GM23248 (cell line): ENCODE data around the gene GOLIM4. TPM values are rescaled to one million over a fixed set of nuclear protein-coding genes. Genes with fewer than 3 reads are reported as not detected.

Experiments
- DNase-seq: peaks from one replicate; pipeline ENCODE4 v3.0.0-alpha.2; 2015
- H2AFZ ChIP-seq: fragments of 200-600 bp; sonication (generic); 2 replicates; pipeline ENCODE4 v1.6.1; 2016; ENCODE audit warnings: antibody characterized with exemption
- H3F3A ChIP-seq: fragments of 200-600 bp; sonication (generic); 2 replicates; pipeline ENCODE4 v1.6.1; 2016; ENCODE audit warnings: mild to moderate bottlenecking, antibody characterized with exemption, mixed run types; ENCODE audit not compliant: insufficient read depth
- H3K27ac ChIP-seq: fragments of 200-600 bp; sonication (generic); 2 replicates; pipeline ENCODE4 v1.5.1; 2016; ENCODE audit warnings: mild to moderate bottlenecking
- H3K27me3 ChIP-seq: fragments of 200-600 bp; sonication (generic); replicated peaks from 2 replicates; pipeline ENCODE4 v1.6.1; 2016; ENCODE audit warnings: mild to moderate bottlenecking; ENCODE audit not compliant: insufficient read depth
- H3K36me3 ChIP-seq: fragments of 200-600 bp; sonication (generic); 2 replicates; pipeline ENCODE4 v1.6.1; 2016; ENCODE audit warnings: low read depth, mild to moderate bottlenecking
- H3K4me1 ChIP-seq: fragments of 200-600 bp; sonication (generic); 2 replicates; pipeline ENCODE4 v1.6.1; 2016; ENCODE audit warnings: mild to moderate bottlenecking; ENCODE audit not compliant: insufficient read depth
- H3K4me2 ChIP-seq: fragments of 200-600 bp; sonication (generic); one replicate; pipeline ENCODE4 v1.6.1; 2016; ENCODE audit warnings: mild to moderate bottlenecking; ENCODE audit not compliant: unreplicated experiment
- H3K4me3 ChIP-seq: fragments of 200-600 bp; sonication (generic); 2 replicates; pipeline ENCODE4 v1.5.1; 2016; ENCODE audit warnings: mild to moderate bottlenecking
- H3K79me2 ChIP-seq: fragments of 200-600 bp; sonication (generic); 2 replicates; pipeline ENCODE4 v1.6.1; 2016; ENCODE audit warnings: mild to moderate bottlenecking; ENCODE audit not compliant: insufficient read depth
- H3K9ac ChIP-seq: fragments of 200-600 bp; sonication (generic); 2 replicates; pipeline ENCODE4 v1.6.1; 2016; ENCODE audit warnings: mild to moderate bottlenecking
- H3K9me2 ChIP-seq: fragments of 200-600 bp; sonication (generic); 2 replicates; pipeline ENCODE4 v1.6.1; 2016; ENCODE audit warnings: mixed run types, mild to moderate bottlenecking, moderate library complexity; ENCODE audit not compliant: insufficient read depth
- H3K9me3 ChIP-seq: fragments of 200-600 bp; sonication (generic); one replicate; pipeline ENCODE4 v1.6.1; 2017; ENCODE audit warnings: low read depth
- H4K20me1 ChIP-seq: fragments of 200-600 bp; sonication (generic); 2 replicates; pipeline ENCODE4 v1.6.0; 2016; ENCODE audit not compliant: insufficient read depth
- EZH2 ChIP-seq: fragments of 200-600 bp; sonication (generic); IDR thresholded peaks from 2 replicates; pipeline ENCODE4 v1.6.1; 2018; ENCODE audit warnings: antibody characterized with exemption, mild to moderate bottlenecking; ENCODE audit not compliant: insufficient read depth, poor library complexity, severe bottlenecking
- EZH2phosphoT487 ChIP-seq: fragments of 200-600 bp; sonication (generic); IDR thresholded peaks from 2 replicates; pipeline ENCODE4 v1.6.1; 2018; ENCODE audit warnings: antibody characterized with exemption, moderate library complexity, mild to moderate bottlenecking, low read depth; ENCODE audit not compliant: insufficient read depth
- WGBS, 2 experiments: methylation state at CpG; one replicate each; pipeline ENCODE4 v1.1.6; 2015 to 2017; ENCODE audit warnings: low lambda C conversion rate in 2 of 2, low coverage in 1 of 2; ENCODE audit errors: missing lambda C conversion rate in 2 of 2; 5-methylcytosine and 5-hydroxymethylcytosine counted together
- in situ Hi-C: fragments of 300-500 bp; cut with MboI; formaldehyde crosslinking; loops from 2 replicates; pipeline ENCODE4 v1.15.0; 2020
- polyA plus RNA-seq: library from polyadenylated mRNA; unstranded; fragments of >200 nt; fragmentation: Nextera tagmentation; extraction: Ambion mirVana; gene quantifications from 2 replicates; pipeline ENCODE4 v1.2.1, GENCODE V29; 2016
- total RNA-seq: library from RNA; depleted of rRNA; stranded (reverse); fragments of >200 nt; shearing (Covaris generic); gene quantifications from 2 replicates; pipeline ENCODE4 v1.2.3, GENCODE V29; 2014

Gene GOLIM4
- total and polyA plus RNA-seq, 2 experiments from 2014 or later: 66.8 to 84.4 TPM

GRCh38 chr3:167996514-167996913 lies 99.2 kb downstream of the GOLIM4 start:
- Histone ChIP-seq H3K4me2 (no peak overlapping the region), H3K4me3 (no peak overlapping the region), H3K79me2 (no peaks in the 10 kb centered on the region), H3F3A (no peaks in the 10 kb centered on the region), H3K9me3 (no peaks in the 10 kb centered on the region), H4K20me1 (no peaks in the 10 kb centered on the region), H3K27me3 (peaks cover 10% of the 10 kb centered on the region; the same call in 1 of the 2 replicates), H2AFZ (no peak overlapping the region), H3K9ac (no peak overlapping the region), H3K27ac (no peak overlapping the region), H3K9me2 (no peaks in the 10 kb centered on the region), H3K4me1 (no peaks in the 10 kb centered on the region), H3K36me3 (no peaks in the 10 kb centered on the region)
- in situ Hi-C loops: no loop called here
- 54 to 64% methylated on average over 4 of the region's 4 CpGs for WGBS, 2 experiments
- no peak for DNase-seq
- no peak for TF ChIP-seq EZH2phosphoT487
- no peak for TF ChIP-seq EZH2

- Histone ChIP-seq H3K27me3 (peaks cover 12% of the 10 kb centered on the region), H3K9me3 (no peaks in the 10 kb centered on the region), H2AFZ (no peak overlapping the region), H3K4me1 (no peaks in the 10 kb centered on the region), H3K4me3 (no peak overlapping the region), H3K79me2 (no peaks in the 10 kb centered on the region), H3K36me3 (no peaks in the 10 kb centered on the region), H3K9ac (no peak overlapping the region), H4K20me1 (no peaks in the 10 kb centered on the region), H3K27ac (no peak overlapping the region), H3F3A (no peaks in the 10 kb centered on the region), H3K9me2 (no peaks in the 10 kb centered on the region), H3K4me2 (no peak overlapping the region)
- no peak for TF ChIP-seq EZH2phosphoT487
- TF ChIP-seq EZH2: no peak
- no peak for DNase-seq
- in situ Hi-C loops: no loop called here
- WGBS, 2 experiments: 52 to 54% methylated on average over 1 of the region's 1 CpG
Measured at GRCh38 chr3:167992381-167992780, 103.3 kb downstream of the GOLIM4 start.

GRCh38 chr3:167991213-167991612 lies 104.5 kb downstream of the GOLIM4 start:
- no peaks in the 10 kb centered on the region for H4K20me1 ChIP-seq
- no peak overlapping the region for H2AFZ ChIP-seq
- H3K4me1 ChIP-seq: no peaks in the 10 kb centered on the region
- no peaks in the 10 kb centered on the region for H3K9me2 ChIP-seq
- H3F3A ChIP-seq: no peaks in the 10 kb centered on the region
- peaks cover 12% of the 10 kb centered on the region for H3K27me3 ChIP-seq
- no peak overlapping the region for H3K4me3 ChIP-seq
- H3K9ac ChIP-seq: no peak overlapping the region
- DNase-seq: no peak
- no peak for TF ChIP-seq EZH2
- no peak for TF ChIP-seq EZH2phosphoT487
- no peaks in the 10 kb centered on the region for H3K36me3 ChIP-seq
- H3K9me3 ChIP-seq: no peaks in the 10 kb centered on the region
- H3K79me2 ChIP-seq: no peaks in the 10 kb centered on the region
- in situ Hi-C loops: no loop called here
- H3K27ac ChIP-seq: no peak overlapping the region
- no peak overlapping the region for H3K4me2 ChIP-seq
- WGBS, 2 experiments: 41 to 47% methylated on average over 6 of the region's 6 CpGs

- TF ChIP-seq EZH2phosphoT487 (no peak), EZH2 (no peak)
- no peak overlapping the region for H2AFZ ChIP-seq
- no peaks in the 10 kb centered on the region for H3K9me2 ChIP-seq
- no peak overlapping the region for H3K9ac ChIP-seq
- in situ Hi-C loops: no loop called here
- no peaks in the 10 kb centered on the region for H3K79me2 ChIP-seq
- H3K27ac ChIP-seq: no peak overlapping the region
- peaks cover 12% of the 10 kb centered on the region for H3K27me3 ChIP-seq
- H3K4me3 ChIP-seq: no peak overlapping the region
- 49% methylated on average over 6 of the region's 6 CpGs for WGBS, 2 experiments
- no peaks in the 10 kb centered on the region for H3K36me3 ChIP-seq
- H3K4me2 ChIP-seq: no peak overlapping the region
- no peaks in the 10 kb centered on the region for H3K9me3 ChIP-seq
- no peak for DNase-seq
- no peaks in the 10 kb centered on the region for H4K20me1 ChIP-seq
- no peaks in the 10 kb centered on the region for H3F3A ChIP-seq
- H3K4me1 ChIP-seq: no peaks in the 10 kb centered on the region
Measured at GRCh38 chr3:167989999-167990398, 105.7 kb downstream of the GOLIM4 start.

GRCh38 chr3:167989066-167989465 lies 106.7 kb downstream of the GOLIM4 start:
- Histone ChIP-seq H3K36me3 (no peaks in the 10 kb centered on the region), H3F3A (no peaks in the 10 kb centered on the region), H3K79me2 (no peaks in the 10 kb centered on the region), H3K27ac (no peak overlapping the region), H3K4me3 (no peak overlapping the region), H3K27me3 (peaks cover 12% of the 10 kb centered on the region), H4K20me1 (no peaks in the 10 kb centered on the region), H3K9ac (no peak overlapping the region), H2AFZ (no peak overlapping the region), H3K9me2 (no peaks in the 10 kb centered on the region), H3K4me2 (no peak overlapping the region), H3K9me3 (no peaks in the 10 kb centered on the region), H3K4me1 (no peaks in the 10 kb centered on the region)
- DNase-seq: no peak
- 40 to 46% methylated on average over 2 of the region's 2 CpGs for WGBS, 2 experiments
- no peak for TF ChIP-seq EZH2
- no peak for TF ChIP-seq EZH2phosphoT487
- in situ Hi-C loops: no loop called here
